ENCODE measurements around the gene RRP8. TPM values are rescaled to one million over a fixed set of nuclear protein-coding genes. Genes with fewer than 3 reads are reported as not detected.

Gene RRP8
- total and polyA plus RNA-seq, 9 of the 15 experiments (the other 6 are each of a cell fraction or from before 2014, with no cell fraction given): 5.7 to 47.3 (median 32.6) TPM

DNA sequence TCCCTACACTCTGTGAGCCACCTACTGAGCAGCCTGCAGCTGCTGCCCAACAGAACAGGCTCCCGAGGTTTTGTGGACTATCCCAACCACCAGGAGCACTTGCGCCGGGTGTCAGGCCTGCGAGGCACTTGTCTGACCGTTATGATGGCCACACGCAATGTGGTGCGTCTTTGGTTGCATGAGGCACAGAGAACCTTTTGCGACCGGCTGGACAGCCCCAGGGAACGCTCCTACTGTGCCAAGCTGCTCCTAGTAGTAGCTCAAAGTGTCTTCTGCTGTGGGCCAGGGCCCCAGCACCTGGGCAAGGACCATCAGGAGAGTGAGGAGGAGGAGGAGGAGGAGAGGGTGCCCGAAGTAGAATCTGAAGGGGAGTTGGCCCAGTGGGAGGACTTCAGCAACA, 46.4 kb downstream of the RRP8 start:
- Histone ChIP-seq H3K79me2 (ENCODE audit: control insufficient read depth, insufficient read depth, low read length) (no peaks in the 10 kb centered on the region), H2AFZ (ENCODE audit: low read depth, low read length) (no peak overlapping the region), H3K9me3 (replicated peaks; ENCODE audit: control insufficient read depth, insufficient read depth, low read depth, low read length) (no peaks in the 10 kb centered on the region), H3K36me3 (ENCODE audit: control insufficient read depth, insufficient read depth, low read length) (no peaks in the 10 kb centered on the region), H3K4me1 (replicated peaks in 1 of 2; ENCODE audit: control insufficient read depth in 2 of 2, insufficient read depth in 2 of 2, low read length in 2 of 2) (peaks cover 23% of the 10 kb centered on the region in 2 experiments), H4K20me1 (replicated peaks; ENCODE audit: control insufficient read depth, insufficient read depth, low read length) (no peaks in the 10 kb centered on the region), H3K27me3 (ENCODE audit: control insufficient read depth in 2 of 2, insufficient read depth in 2 of 2, low read length in 2 of 2) (no peaks in the 10 kb centered on the region), H3K4me3 (no peak overlapping the region), H3K9ac (ENCODE audit: insufficient read depth in 1 of 2, low read depth in 2 of 2, low read length in 2 of 2) (peak overlapping the region in 1 of 2 experiments; percentile 69; a peak in 2 of 4 replicates), H3K9me1 (ENCODE audit: control insufficient read depth, insufficient read depth, low read length) (no peaks in the 10 kb centered on the region), H3K4me2 (ENCODE audit: insufficient read depth, low read length) (no peak overlapping the region), H3K27ac (ENCODE audit: extremely low read depth, low read depth, low read length) (no peak overlapping the region)
- ATAC-seq (no peak), DNase-seq (ENCODE audit: extremely low read depth in 1 of 4, low spot score in 3 of 4) (no peak), FAIRE-seq (no peak)
- ChIA-PET POLR2A (interaction anchor here (1.0 to 2.7 kb wide), 2 partner anchors 11 to 14 kb away, joined by 3 to 19 read pairs; no protein-coding TSS in a partner anchor), CTCF (ENCODE audit: low intra/inter-chr PET ratio) (no interaction called here)
- BruUV-seq (replicated peaks): no TSS peak
- in situ Hi-C loops (cut with MboI): no loop called here
- WGBS (ENCODE audit: insufficient coverage, low coverage, missing lambda C conversion rate): 91% methylated on average over 11 of the region's 11 CpGs
- intact Hi-C loops (cut with micrococcal nuclease): no loop called here
- TF ChIP-seq POLR2B (IDR thresholded peaks at IDR 0.05; ENCODE audit: low read depth, partially characterized antibody) (no peak), THRAP3 (IDR thresholded peaks at IDR 0.05; ENCODE audit: borderline replicate concordance) (no peak), EP400 (IDR thresholded peaks at IDR 0.05) (no peak), E2F8 (IDR thresholded peaks at IDR 0.05; ENCODE audit: low read depth, partially characterized antibody) (no peak), TRIM24 (IDR thresholded peaks at IDR 0.05) (no peak), ZNF121 (CRISPR knock-in tag; conservative IDR thresholded peaks at IDR 0.05) (no peak), NR3C1 (CRISPR knock-in tag; IDR thresholded peaks at IDR 0.05) (no peak), THAP12 (CRISPR knock-in tag; IDR thresholded peaks at IDR 0.05) (no peak), ZNF655 (CRISPR knock-in tag; IDR thresholded peaks at IDR 0.05) (no peak), HDGF (IDR thresholded peaks at IDR 0.05) (no peak), POLR2G (IDR thresholded peaks at IDR 0.05; ENCODE audit: low read depth, low read length) (no peak), XRCC4 (IDR thresholded peaks at IDR 0.05; ENCODE audit: extremely low read depth, insufficient read depth, insufficient read length) (no peak)
- TF ChIP-seq, protein P1, sequence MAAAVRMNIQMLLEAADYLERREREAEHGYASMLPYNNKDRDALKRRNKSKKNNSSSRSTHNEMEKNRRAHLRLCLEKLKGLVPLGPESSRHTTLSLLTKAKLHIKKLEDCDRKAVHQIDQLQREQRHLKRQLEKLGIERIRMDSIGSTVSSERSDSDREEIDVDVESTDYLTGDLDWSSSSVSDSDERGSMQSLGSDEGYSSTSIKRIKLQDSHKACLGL (CRISPR knock-in tag; IDR thresholded peaks at IDR 0.05; ENCODE audit: borderline replicate concordance, poor library complexity, severe bottlenecking): no peak
- TF ChIP-seq, protein P2, sequence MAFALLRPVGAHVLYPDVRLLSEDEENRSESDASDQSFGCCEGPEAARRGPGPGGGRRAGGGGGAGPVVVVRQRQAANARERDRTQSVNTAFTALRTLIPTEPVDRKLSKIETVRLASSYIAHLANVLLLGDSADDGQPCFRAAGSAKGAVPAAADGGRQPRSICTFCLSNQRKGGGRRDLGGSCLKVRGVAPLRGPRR (CRISPR knock-in tag; IDR thresholded peaks at IDR 0.05): no peak

Data from K562 (cell line).